Measurements from ENCODE around the gene MTERF4. TPM values are rescaled to one million over a fixed set of nuclear protein-coding genes. Genes with fewer than 3 reads are reported as not detected.

The MTERF4 gene
- total RNA-seq, 1 donor from 2014 or later = 50.2 TPM

DNA sequence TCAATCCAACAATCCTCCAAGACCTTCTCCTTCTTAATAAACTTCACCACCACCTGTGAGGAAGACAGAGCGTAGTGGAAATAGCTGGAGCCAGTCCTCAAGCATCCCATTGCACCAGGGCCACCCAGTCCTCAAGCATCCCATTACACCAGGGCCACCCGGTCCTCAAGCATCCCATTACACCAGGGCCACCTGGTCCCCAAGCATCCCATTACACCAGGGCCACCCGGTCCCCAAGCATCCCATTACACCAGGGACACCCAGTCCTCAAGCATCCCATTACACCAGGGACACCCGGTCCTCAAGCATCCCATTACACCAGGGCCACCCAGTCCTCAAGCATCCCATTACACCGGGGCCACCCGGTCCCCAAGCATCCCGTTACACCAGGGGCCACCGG lies 13.3 kb upstream of the MTERF4 start:
- DNase-seq (ENCODE audit: low spot score in 2 of 2) = no peak
- TF ChIP-seq, protein P1, sequence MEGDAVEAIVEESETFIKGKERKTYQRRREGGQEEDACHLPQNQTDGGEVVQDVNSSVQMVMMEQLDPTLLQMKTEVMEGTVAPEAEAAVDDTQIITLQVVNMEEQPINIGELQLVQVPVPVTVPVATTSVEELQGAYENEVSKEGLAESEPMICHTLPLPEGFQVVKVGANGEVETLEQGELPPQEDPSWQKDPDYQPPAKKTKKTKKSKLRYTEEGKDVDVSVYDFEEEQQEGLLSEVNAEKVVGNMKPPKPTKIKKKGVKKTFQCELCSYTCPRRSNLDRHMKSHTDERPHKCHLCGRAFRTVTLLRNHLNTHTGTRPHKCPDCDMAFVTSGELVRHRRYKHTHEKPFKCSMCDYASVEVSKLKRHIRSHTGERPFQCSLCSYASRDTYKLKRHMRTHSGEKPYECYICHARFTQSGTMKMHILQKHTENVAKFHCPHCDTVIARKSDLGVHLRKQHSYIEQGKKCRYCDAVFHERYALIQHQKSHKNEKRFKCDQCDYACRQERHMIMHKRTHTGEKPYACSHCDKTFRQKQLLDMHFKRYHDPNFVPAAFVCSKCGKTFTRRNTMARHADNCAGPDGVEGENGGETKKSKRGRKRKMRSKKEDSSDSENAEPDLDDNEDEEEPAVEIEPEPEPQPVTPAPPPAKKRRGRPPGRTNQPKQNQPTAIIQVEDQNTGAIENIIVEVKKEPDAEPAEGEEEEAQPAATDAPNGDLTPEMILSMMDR (IDR thresholded peaks at IDR 0.05) = no peak
- Histone ChIP-seq H3K36me3 (no peaks in the 10 kb centered on the region), H3K4me3 (no peak overlapping the region), H3K27ac (no peak overlapping the region), H3K4me1 (no peaks in the 10 kb centered on the region), H3K9me3 (no peaks in the 10 kb centered on the region), H3K27me3 (no peaks in the 10 kb centered on the region)
- intact Hi-C loops (cut with DNase I) = no loop called here

DNA sequence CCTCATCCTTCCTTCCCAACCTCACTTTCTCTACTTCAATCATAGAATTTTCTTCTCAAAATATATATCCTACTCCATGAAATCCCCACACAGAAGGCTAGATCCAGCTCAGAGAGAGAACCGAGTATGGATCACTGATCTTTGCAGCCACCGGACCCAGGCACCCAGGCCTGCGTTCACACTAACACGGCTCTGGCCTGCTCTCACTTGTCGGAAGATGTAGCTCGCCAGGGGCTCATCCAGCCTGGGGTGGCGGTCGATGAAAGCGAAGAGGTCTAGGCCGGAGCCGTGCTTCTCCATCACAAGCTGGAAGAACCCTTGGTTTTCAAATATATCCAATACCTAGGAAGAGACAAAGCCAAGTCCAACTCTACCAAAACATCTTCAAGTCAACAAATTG lies 12.7 kb upstream of the MTERF4 start:
- Histone ChIP-seq H3K4me3 (no peak overlapping the region), H3K9me3 (no peaks in the 10 kb centered on the region), H3K27ac (no peak overlapping the region), H3K36me3 (no peaks in the 10 kb centered on the region), H3K27me3 (no peaks in the 10 kb centered on the region), H3K4me1 (no peaks in the 10 kb centered on the region)
- DNase-seq (ENCODE audit: low spot score in 2 of 2) = no peak
- TF ChIP-seq, protein P1 (IDR thresholded peaks at IDR 0.05) = no peak
- intact Hi-C loops (cut with DNase I) = no loop called here

DNA sequence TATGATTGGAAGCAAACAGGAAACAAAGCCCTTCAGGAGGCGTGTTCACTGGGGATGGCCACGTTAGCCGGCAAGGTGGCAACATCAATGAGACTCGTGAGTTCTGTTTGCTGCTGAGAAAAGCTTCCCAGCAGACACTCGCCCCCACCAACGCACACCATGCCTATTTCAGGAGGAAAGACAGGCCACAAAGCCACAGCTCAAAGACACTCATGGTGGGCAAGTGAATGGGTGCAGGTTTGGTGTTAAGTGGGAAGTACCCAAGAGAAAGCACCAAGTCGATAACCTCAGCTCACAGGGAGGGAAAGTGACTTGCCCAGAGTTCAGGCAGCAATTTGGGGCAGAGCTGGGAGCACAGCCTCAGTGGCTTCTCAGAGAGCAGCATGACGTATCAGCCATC lies 10.5 kb upstream of the MTERF4 start:
- no peak for DNase-seq (ENCODE audit: low spot score in 2 of 2)
- Histone ChIP-seq H3K4me3 (no peak overlapping the region), H3K27ac (no peak overlapping the region), H3K4me1 (no peaks in the 10 kb centered on the region), H3K27me3 (no peaks in the 10 kb centered on the region), H3K36me3 (no peaks in the 10 kb centered on the region), H3K9me3 (no peaks in the 10 kb centered on the region)
- intact Hi-C loops (cut with DNase I) = no loop called here
- TF ChIP-seq, protein P1 (IDR thresholded peaks at IDR 0.05) = no peak

DNA sequence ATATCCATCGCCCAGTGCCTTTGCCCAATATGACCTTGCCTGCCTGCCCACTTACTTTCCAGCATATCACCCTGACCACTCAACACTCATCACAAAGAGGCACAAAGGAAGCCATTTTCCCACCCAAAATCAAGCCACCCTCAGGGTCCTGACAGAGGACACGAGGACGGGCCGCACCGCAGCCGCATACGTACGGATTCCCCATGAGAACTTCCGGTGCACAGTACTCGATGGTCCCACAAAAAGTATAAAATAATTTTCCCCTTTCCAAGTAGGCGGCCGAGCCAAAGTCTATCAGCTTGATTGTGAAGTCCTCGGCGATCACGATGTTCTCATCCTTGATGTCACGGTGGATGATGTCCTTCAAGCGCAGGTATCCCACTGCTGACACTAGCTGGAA lies 10.0 kb upstream of the MTERF4 start:
- DNase-seq (ENCODE audit: low spot score in 2 of 2) = no peak
- H3K9me3 ChIP-seq = no peaks in the 10 kb centered on the region
- H3K4me3 ChIP-seq = no peak overlapping the region
- H3K4me1 ChIP-seq = no peaks in the 10 kb centered on the region
- TF ChIP-seq, protein P1 (IDR thresholded peaks at IDR 0.05) = no peak
- intact Hi-C loops (cut with DNase I) = no loop called here
- H3K27me3 ChIP-seq = no peaks in the 10 kb centered on the region
- H3K27ac ChIP-seq = no peak overlapping the region
- H3K36me3 ChIP-seq = no peaks in the 10 kb centered on the region

DNA sequence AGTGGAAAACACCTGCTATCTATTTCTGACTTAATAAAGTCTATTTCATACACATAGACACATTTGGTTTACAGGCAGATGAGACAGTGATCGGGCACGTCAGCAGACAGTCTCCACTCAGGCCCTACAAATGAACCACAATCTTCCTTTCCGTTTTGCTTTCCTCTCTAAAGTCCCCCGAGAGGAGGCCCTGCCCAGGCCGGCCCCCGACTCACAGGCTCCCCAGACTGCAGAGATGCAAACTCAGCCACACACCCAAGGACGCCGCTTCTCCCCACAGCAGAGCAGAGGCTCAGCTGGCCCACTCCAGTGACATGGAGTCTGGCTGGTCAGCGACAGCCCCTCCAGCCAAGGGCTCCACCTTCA lies 9.3 kb upstream of the MTERF4 start:
- DNase-seq (ENCODE audit: low spot score in 2 of 2) = no peak

More for the DNA sequence above, 9.3 kb upstream of the MTERF4 start:
- Histone ChIP-seq H3K9me3 (no peaks in the 10 kb centered on the region), H3K27me3 (no peaks in the 10 kb centered on the region), H3K4me3 (no peak overlapping the region), H3K27ac (no peak overlapping the region), H3K4me1 (no peaks in the 10 kb centered on the region), H3K36me3 (no peaks in the 10 kb centered on the region)
- TF ChIP-seq, protein P1 (IDR thresholded peaks at IDR 0.05) = no peak
- intact Hi-C loops (cut with DNase I) = no loop called here
